ENCODE measurements around the gene CHST11.

- TF ChIP-seq POLR2A (IDR thresholded peaks at IDR 0.05) (no peak), CTCF (IDR thresholded peaks at IDR 0.05) (no peak)
These were observed 5.6 kb downstream of the CHST11 start for GRCh38 chr12:104462325-104462724.
